ENCODE data around the gene GABRQ.

The GABRQ gene

GRCh38 chrX:152637649-152638442 lies at the start of gene GABRQ:
GABRQ (plus strand) TSS chrX:152637895; CDS start chrX:152638203, 308 bp downstream.
- in situ Hi-C loops (cut with HindIII; ENCODE audit: low sequenced_read_pairs), result loop anchor here (25.0 kb wide), 1 partner anchor 876 kb away; no protein-coding TSS in a partner anchor

- in situ Hi-C loops (cut with HindIII; ENCODE audit: low sequenced_read_pairs), result no loop called here
Observed at GRCh38 chrX:152588206-152588605, 49.5 kb upstream of the GABRQ start.

GRCh38 chrX:152600853-152601633 lies 36.7 kb upstream of the GABRQ start:
- in situ Hi-C loops (cut with HindIII; ENCODE audit: low sequenced_read_pairs), result no loop called here

GRCh38 chrX:152601848-152602616 lies 35.7 kb upstream of the GABRQ start:
- in situ Hi-C loops (cut with HindIII; ENCODE audit: low sequenced_read_pairs), result no loop called here

GRCh38 chrX:152614791-152615190 lies 22.9 kb upstream of the GABRQ start:
- in situ Hi-C loops (cut with HindIII; ENCODE audit: low sequenced_read_pairs), result no loop called here

- in situ Hi-C loops (cut with HindIII; ENCODE audit: low sequenced_read_pairs), result no loop called here
Observed at GRCh38 chrX:152619897-152620296, 17.8 kb upstream of the GABRQ start.

- in situ Hi-C loops (cut with HindIII; ENCODE audit: low sequenced_read_pairs), result loop anchor here (25.0 kb wide), 1 partner anchor 870 kb away; no protein-coding TSS in a partner anchor
Observed at GRCh38 chrX:152632445-152633097, 5.1 kb upstream of the GABRQ start.

- in situ Hi-C loops (cut with HindIII; ENCODE audit: low sequenced_read_pairs), result loop anchor here (25.0 kb wide), 1 partner anchor 874 kb away; no protein-coding TSS in a partner anchor
Observed at GRCh38 chrX:152635941-152636340, 1.8 kb upstream of the GABRQ start.

- in situ Hi-C loops (cut with HindIII; ENCODE audit: low sequenced_read_pairs), result loop anchor here (25.0 kb wide), 1 partner anchor 876 kb away; no protein-coding TSS in a partner anchor
Observed at GRCh38 chrX:152638443-152638904, 779 bp downstream of the GABRQ start.

GRCh38 chrX:152639426-152639825 lies 1.7 kb downstream of the GABRQ start:
- in situ Hi-C loops (cut with HindIII; ENCODE audit: low sequenced_read_pairs), result loop anchor here (25.0 kb wide), 1 partner anchor 877 kb away; no protein-coding TSS in a partner anchor

- in situ Hi-C loops (cut with HindIII; ENCODE audit: low sequenced_read_pairs), result loop anchor here (25.0 kb wide), 1 partner anchor 878 kb away; no protein-coding TSS in a partner anchor
Observed at GRCh38 chrX:152640034-152640818, 2.5 kb downstream of the GABRQ start.

- in situ Hi-C loops (cut with HindIII; ENCODE audit: low sequenced_read_pairs), result loop anchor here (25.0 kb wide), 1 partner anchor 879 kb away; no protein-coding TSS in a partner anchor
Observed at GRCh38 chrX:152641256-152641875, 3.7 kb downstream of the GABRQ start.

GRCh38 chrX:152641996-152642395 lies 4.3 kb downstream of the GABRQ start:
- in situ Hi-C loops (cut with HindIII; ENCODE audit: low sequenced_read_pairs), result loop anchor here (25.0 kb wide), 1 partner anchor 880 kb away; no protein-coding TSS in a partner anchor

GRCh38 chrX:152642931-152643564 lies 5.4 kb downstream of the GABRQ start:
- in situ Hi-C loops (cut with HindIII; ENCODE audit: low sequenced_read_pairs), result loop anchor here (25.0 kb wide), 1 partner anchor 881 kb away; no protein-coding TSS in a partner anchor

- in situ Hi-C loops (cut with HindIII; ENCODE audit: low sequenced_read_pairs), result loop anchor here (25.0 kb wide), 1 partner anchor 885 kb away; no protein-coding TSS in a partner anchor
Observed at GRCh38 chrX:152646961-152647360, 9.3 kb downstream of the GABRQ start.

GRCh38 chrX:152647978-152648377 lies 10.3 kb downstream of the GABRQ start:
- in situ Hi-C loops (cut with HindIII; ENCODE audit: low sequenced_read_pairs), result loop anchor here (25.0 kb wide), 1 partner anchor 886 kb away; no protein-coding TSS in a partner anchor

- in situ Hi-C loops (cut with HindIII; ENCODE audit: low sequenced_read_pairs), result no loop called here
Observed at GRCh38 chrX:152652060-152652459, 14.4 kb downstream of the GABRQ start.

- in situ Hi-C loops (cut with HindIII; ENCODE audit: low sequenced_read_pairs), result no loop called here
Observed at GRCh38 chrX:152652467-152652866, 14.8 kb downstream of the GABRQ start.
